ENCODE results near the gene APOC3. TPM values are rescaled to one million over a fixed set of nuclear protein-coding genes. Genes with fewer than 3 reads are reported as not detected.

APOC3 gene
- total and polyA plus RNA-seq, 2 of the 4 experiments (the other 2 are of a cell fraction): not detected

DNA sequence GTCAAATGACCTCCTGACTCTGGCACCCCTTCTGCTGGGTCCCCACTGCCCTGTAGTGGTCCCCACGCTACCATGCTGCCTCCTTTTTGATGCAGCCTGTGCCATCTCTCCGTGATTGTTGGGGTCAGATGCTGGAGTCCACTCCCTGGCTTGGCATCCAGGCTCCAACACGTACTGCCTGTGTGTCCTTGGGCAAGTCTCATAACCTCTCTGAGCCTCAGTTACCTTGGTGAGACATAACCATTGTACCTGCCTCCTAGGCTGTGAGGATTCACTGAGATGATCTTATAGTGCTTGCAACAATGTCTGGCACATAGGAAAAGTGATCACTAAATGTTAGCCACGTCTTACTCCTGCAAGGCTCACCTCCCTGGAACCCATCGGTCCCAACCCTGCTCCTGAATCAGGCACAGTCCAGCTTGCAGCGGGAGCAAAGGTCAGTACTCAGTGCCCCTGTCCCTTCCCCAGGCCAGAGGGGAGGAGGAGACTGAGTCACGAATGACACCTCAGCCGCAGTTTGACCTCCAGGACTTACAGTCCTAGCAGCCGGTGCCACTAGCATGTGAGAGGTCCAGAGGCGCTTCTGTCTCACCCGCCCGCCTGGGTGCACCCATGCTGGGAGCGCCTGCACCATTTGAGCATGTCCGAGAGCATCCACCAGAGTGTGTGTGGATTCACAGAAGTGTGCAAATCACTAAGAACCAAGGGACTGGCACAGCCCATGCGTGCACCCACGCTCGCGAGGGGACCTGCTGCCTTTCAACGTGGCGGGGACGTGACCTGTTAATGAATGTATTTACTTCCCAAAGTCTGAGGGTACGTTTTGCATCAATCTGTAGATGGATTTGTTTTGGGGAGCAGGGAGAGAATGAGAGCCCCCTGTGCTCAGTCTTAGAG, 3.6 kb upstream of the APOC3 start (continued):
- TF ChIP-seq, protein P1, sequence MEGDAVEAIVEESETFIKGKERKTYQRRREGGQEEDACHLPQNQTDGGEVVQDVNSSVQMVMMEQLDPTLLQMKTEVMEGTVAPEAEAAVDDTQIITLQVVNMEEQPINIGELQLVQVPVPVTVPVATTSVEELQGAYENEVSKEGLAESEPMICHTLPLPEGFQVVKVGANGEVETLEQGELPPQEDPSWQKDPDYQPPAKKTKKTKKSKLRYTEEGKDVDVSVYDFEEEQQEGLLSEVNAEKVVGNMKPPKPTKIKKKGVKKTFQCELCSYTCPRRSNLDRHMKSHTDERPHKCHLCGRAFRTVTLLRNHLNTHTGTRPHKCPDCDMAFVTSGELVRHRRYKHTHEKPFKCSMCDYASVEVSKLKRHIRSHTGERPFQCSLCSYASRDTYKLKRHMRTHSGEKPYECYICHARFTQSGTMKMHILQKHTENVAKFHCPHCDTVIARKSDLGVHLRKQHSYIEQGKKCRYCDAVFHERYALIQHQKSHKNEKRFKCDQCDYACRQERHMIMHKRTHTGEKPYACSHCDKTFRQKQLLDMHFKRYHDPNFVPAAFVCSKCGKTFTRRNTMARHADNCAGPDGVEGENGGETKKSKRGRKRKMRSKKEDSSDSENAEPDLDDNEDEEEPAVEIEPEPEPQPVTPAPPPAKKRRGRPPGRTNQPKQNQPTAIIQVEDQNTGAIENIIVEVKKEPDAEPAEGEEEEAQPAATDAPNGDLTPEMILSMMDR (conservative IDR thresholded peaks at IDR 0.05; ENCODE audit: low read depth, low read length): no peak
- TF ChIP-seq FOS (IDR thresholded peaks at IDR 0.05; ENCODE audit: low read depth, low read length) (no peak), CEBPB (IDR thresholded peaks at IDR 0.05; ENCODE audit: low read depth, low read length) (no peak)
